Measurements from ENCODE around the gene HDAC10. TPM values are rescaled to one million over a fixed set of nuclear protein-coding genes. Genes with fewer than 3 reads are reported as not detected.

HDAC10 gene
- total RNA-seq, 4 donors from 2014 or later = 36.4 to 60.7 (median 45.7) TPM

GRCh38 chr22:50197856-50198623, 53.0 kb downstream of the HDAC10 start:
- no peak overlapping the region for H3K4me3 ChIP-seq (ENCODE audit: low read depth, poor library complexity, severe bottlenecking)
- WGBS, 2 donors = 87 to 93% methylated on average over 26 to 55 of the region's 61 CpGs
- intact Hi-C loops (cut with DNase I; ENCODE audit: low total_unique reads) = no loop called here
- TF ChIP-seq POLR2A (IDR thresholded peaks at IDR 0.05) = no peak
- no peak for TF ChIP-seq CTCF (IDR thresholded peaks at IDR 0.05)
- DNase-seq (ENCODE audit: low spot score in 2 of 2) = no peak

GRCh38 chr22:50197000-50197800, 53.9 kb downstream of the HDAC10 start:
- TF ChIP-seq POLR2A (IDR thresholded peaks at IDR 0.05) (no peak), CTCF (IDR thresholded peaks at IDR 0.05) (no peak)
- WGBS, 2 donors = 85 to 87% methylated on average over 19 to 21 of the region's 23 CpGs
- no peak for DNase-seq (ENCODE audit: low spot score in 2 of 2)
- H3K4me3 ChIP-seq (ENCODE audit: low read depth, poor library complexity, severe bottlenecking) = no peak overlapping the region
- intact Hi-C loops (cut with DNase I; ENCODE audit: low total_unique reads) = no loop called here

- WGBS, 2 donors = 83 to 86% methylated on average over 3 to 18 of the region's 18 CpGs
- intact Hi-C loops (cut with DNase I; ENCODE audit: low total_unique reads) = no loop called here
- H3K4me3 ChIP-seq (ENCODE audit: low read depth, poor library complexity, severe bottlenecking) = no peak overlapping the region
- TF ChIP-seq CTCF (IDR thresholded peaks at IDR 0.05) (no peak), POLR2A (IDR thresholded peaks at IDR 0.05) (no peak)
- DNase-seq (ENCODE audit: low spot score in 2 of 2) = no peak
Measured at GRCh38 chr22:50196256-50196655, 54.8 kb downstream of the HDAC10 start.

Other genes with a start within 250 kb of the HDAC10 start
- gene IL17REL, start 238.5 kb downstream of the HDAC10 start, total RNA-seq = not detected
- gene TTLL8, start 193.0 kb downstream of the HDAC10 start, total RNA-seq = not detected
- gene MLC1, start 165.8 kb downstream of the HDAC10 start, total RNA-seq = 1 to 10 TPM in 2 of 4 donors, under 1 TPM in 2; 0.15 to 2.1 (median 1.0) TPM
- 1 to 10 TPM in 2 of 4 donors, under 1 TPM in 1, not detected in 1; 0.13 to 1.7 (median 1.6) TPM for gene MOV10L1, start 161.3 kb downstream of the HDAC10 start, total RNA-seq
- 1 to 10 TPM; 1.4 to 4.3 (median 1.8) TPM for gene PANX2, start 80.5 kb downstream of the HDAC10 start, total RNA-seq
- 10 to 100 TPM; 31.5 to 62.7 (median 46.4) TPM for gene TRABD, start 65.4 kb downstream of the HDAC10 start, total RNA-seq
- 10 to 100 TPM; 33.3 to 52.3 (median 43.1) TPM for gene SELENOO, start 50.3 kb downstream of the HDAC10 start, total RNA-seq
- gene TUBGCP6, start 6.2 kb downstream of the HDAC10 start, total RNA-seq = 10 to 100 TPM; 37.1 to 67.0 (median 52.5) TPM
- gene MAPK12, start 10.4 kb upstream of the HDAC10 start, total RNA-seq = 1 to 10 TPM in 3 of 4 donors, under 1 TPM in 1; 0.99 to 3.5 (median 1.8) TPM
- 1 to 10 TPM in 3 of 4 donors, under 1 TPM in 1; 0.65 to 8.1 (median 2.9) TPM for gene MAPK11, start 19.1 kb upstream of the HDAC10 start, total RNA-seq
- gene PLXNB2, start 56.4 kb upstream of the HDAC10 start, total RNA-seq = 100 to 1,000 TPM; 105 to 199 (median 155) TPM
- gene DENND6B, start 75.7 kb upstream of the HDAC10 start, total RNA-seq = 1 to 10 TPM in 3 of 4 donors, under 1 TPM in 1; 0.97 to 8.8 (median 6.5) TPM
- 10 to 100 TPM; 32.0 to 56.3 (median 50.9) TPM for gene PPP6R2, start 92.1 kb upstream of the HDAC10 start, total RNA-seq
- gene SBF1, start 223.8 kb upstream of the HDAC10 start, total RNA-seq = 100 to 1,000 TPM in 2 of 4 donors, 10 to 100 TPM in 2; 70.8 to 123 (median 87.2) TPM
- gene ADM2, start 230.3 kb upstream of the HDAC10 start, total RNA-seq = under 1 TPM in 3 of 4 donors, not detected in 1; 0.19 to 0.56 (median 0.52) TPM
- not detected for gene MIOX, start 235.6 kb upstream of the HDAC10 start, total RNA-seq